Measurements from ENCODE around the gene SLC13A3. TPM values are rescaled to one million over a fixed set of nuclear protein-coding genes. Genes with fewer than 3 reads are reported as not detected.

The SLC13A3 gene
- polyA plus RNA-seq, 1 donor, result 3.1 TPM

DNA sequence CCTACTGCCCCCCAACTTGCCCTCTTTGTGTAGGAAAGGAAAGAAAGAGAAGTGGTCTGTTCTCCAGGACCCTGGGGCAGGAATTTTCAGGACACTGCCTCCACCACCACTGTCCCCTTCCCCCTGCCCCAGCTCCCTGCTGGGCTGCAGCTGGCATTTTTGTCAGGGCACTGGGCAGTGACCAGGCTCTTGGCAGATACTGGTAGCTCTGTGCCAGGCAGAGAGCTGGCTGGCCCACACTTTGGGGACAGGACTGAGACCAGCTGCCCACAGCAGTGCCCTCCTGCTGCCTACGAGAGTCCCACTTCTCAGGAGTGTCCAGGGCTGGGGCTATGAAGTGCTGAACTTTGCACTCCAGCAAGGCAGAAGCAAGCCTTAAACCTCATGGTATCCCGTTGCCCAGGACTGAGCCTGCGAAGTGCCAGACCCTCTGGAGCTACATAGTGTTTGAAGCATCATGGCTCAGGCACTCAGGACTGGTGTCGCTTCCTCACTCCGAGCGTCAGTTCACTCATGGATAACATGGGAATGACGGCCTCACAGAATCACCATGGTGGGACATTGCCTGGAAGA is 19.3 kb downstream of the SLC13A3 start:
- no peak for DNase-seq

- no peak for DNase-seq
Measured at GRCh38 chr20:46631212-46631869, 19.9 kb downstream of the SLC13A3 start.

GRCh38 chr20:46630306-46630705 is 21.0 kb downstream of the SLC13A3 start:
- no peak for DNase-seq

DNA sequence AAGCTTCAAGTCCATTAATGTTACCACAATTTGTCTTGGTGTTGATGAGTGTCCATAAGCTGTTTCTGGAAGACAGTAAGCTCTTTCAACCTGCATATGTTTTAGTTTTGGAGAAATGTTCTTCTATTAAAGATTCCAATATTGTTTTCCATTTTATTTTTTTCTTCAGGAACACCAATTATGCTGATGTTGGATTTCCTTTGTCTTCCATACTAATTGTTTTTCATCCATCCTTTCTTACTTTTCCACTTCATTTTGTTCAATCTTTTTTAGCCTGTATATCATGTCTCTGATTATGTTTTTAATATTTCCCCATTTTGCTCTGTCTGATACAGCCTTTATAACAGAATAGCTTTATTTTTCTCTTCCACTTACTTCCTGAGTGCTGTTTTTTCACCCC is 21.9 kb downstream of the SLC13A3 start:
- DNase-seq, result no peak

GRCh38 chr20:46627234-46627633 is 24.0 kb downstream of the SLC13A3 start:
- no peak for DNase-seq

- no peak for DNase-seq
Measured at GRCh38 chr20:46626758-46627157, 24.5 kb downstream of the SLC13A3 start.

DNA sequence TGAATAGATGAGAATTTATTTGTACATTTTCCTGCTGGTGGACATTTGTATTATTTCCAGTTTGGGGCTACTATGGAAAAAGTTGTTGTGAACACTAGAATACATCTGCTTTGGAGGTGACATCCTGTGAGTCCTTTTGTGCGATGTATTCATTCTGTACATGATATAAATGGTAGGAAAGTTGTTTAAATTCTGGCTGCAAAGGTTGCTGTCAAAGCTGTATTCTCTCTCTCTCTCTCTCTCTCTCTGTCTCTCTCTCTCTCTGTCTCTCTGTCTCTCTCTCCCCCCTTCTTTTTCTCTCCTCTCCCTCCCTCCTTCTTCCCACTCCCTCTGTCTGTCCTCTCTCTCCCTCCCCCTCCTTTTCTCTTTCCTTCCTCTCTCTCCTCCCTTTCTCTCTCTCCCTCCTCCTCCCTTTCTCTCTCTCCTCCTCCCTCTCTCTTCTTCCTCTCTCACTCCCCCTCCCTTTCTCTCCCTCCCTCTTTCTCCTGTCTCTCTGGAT is 25.3 kb downstream of the SLC13A3 start:
- no peak for DNase-seq

DNA sequence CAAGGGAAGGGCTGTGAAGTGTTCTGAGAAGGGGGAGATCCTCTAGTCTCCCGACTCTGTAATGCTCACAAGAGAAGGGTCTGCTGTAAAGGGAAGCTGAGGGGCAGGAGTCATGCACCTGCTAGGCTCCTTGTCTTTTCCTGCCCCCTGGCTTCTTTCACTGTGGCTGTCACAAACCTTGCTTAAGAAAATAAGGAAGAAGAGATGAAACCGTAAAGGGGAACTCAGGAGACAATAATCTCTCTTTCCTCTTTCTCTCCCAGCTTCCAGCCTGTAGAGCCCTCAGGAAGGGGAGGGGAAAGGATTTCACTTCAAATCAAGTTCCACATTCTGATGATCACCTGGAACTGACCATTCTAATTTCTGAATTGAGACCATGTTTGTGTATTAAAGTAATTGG is 26.3 kb downstream of the SLC13A3 start:
- DNase-seq, result no peak

GRCh38 chr20:46622165-46622564 is 29.1 kb downstream of the SLC13A3 start:
- DNase-seq, result no peak

DNA sequence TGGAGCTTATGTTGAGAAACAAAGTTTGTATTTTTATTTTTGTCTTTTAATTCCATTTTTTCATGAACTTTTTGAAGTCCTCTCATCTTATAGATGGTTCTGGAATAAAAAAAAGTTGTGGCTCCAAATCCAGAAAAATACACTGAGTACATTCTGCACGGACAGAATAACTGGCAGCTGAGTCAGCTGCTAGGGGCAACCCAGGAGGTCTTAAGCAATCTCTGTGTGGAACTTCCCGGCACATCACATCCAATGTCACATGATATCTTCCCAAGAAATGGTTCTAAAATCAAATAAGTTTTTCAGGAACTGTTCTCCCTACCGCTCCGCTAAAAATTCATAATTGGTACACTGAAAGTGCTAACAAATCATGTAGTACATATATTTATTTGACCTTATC is 29.8 kb downstream of the SLC13A3 start:
- no peak for DNase-seq

DNA sequence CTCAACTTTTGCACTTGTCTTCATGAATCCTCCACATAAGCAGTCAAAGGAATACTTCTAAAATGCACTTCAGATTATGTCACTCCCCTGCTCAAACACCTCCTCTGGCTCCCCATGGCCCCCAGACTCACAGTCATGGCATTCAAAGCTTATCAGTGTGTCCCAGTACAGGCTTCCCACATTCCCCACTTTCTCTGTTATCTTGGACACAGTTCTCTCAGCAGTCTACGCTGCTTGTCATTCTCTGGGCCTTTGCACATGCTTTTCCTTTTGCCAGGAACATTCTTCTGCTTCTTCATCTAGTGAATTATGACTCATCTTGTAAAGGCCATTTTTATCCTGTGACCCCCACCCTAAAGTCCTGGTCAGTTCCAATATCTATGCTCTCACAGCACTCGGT is 31.8 kb downstream of the SLC13A3 start:
- no peak for DNase-seq

GRCh38 chr20:46618316-46619100 is 32.8 kb downstream of the SLC13A3 start:
- no peak for DNase-seq

DNA sequence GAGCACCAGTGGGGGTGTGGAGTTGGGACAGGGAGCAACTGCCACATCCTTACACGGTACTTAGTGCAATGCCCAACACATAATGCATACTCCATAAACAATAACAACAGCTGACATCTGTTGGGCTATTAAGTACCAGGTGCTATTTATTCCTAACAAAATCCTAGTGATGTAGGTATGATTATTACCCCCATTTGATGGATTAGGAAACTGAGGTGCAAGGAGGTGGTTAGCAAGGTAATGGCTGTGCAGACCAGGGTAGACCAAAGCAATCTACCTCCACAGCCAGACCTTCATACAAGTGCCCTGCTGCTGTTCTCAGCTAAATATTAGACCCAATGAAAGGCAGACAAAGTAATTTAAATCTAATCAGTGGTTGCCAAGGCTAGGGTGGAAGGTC is 36.8 kb downstream of the SLC13A3 start:
- DNase-seq, result no peak

GRCh38 chr20:46610145-46610544 is 41.1 kb downstream of the SLC13A3 start:
- DNase-seq, result no peak

DNA sequence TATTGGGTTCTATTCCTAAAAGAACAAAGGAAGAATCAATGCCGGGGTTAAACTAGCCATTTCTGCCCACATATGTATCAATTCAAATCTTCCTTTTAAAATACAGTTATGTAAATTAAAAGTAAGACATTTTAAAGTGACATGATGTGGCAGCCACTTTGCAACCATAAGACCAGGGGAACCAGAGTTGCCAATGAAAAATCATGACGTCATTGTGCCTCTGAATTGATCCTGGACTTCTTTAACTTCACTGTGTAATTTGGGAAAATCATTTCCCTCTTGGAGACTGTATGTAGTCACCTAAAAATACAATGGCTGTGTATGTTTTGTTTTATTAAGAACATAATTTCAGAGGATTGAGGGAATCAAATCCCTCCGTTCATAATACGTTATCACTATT is 42.2 kb downstream of the SLC13A3 start:
- no peak for DNase-seq

DNA sequence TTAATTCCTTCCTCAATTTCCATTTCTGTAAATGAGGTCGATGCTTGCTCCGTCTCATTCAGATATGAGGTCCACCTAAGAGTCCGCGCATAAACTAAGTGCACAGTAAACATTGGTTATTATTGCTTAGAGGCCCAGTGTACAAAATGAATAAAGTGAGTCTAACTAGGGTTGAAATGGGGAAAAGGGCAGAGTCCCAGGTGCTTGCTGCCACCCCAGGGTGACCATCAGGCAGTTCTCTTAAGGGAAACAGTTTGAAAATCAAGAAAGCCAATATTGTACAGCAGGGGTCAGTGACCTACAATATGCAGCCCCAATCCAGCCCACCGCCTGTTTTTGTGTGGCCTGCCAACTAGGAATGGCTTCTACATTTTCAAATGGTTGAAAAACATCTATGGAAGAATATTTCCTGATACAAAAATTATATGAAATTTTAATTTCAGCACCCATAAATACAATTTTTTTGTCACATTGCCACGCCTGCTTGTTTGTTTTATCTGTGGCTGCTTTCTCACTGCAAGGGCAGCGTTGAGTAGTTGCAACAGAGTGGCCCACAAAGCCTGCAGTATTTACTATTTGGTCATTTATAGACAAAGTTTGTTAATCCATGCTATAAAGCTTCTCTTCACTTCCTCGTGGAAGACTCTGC is 43.3 kb downstream of the SLC13A3 start:
- DNase-seq, result no peak

DNA sequence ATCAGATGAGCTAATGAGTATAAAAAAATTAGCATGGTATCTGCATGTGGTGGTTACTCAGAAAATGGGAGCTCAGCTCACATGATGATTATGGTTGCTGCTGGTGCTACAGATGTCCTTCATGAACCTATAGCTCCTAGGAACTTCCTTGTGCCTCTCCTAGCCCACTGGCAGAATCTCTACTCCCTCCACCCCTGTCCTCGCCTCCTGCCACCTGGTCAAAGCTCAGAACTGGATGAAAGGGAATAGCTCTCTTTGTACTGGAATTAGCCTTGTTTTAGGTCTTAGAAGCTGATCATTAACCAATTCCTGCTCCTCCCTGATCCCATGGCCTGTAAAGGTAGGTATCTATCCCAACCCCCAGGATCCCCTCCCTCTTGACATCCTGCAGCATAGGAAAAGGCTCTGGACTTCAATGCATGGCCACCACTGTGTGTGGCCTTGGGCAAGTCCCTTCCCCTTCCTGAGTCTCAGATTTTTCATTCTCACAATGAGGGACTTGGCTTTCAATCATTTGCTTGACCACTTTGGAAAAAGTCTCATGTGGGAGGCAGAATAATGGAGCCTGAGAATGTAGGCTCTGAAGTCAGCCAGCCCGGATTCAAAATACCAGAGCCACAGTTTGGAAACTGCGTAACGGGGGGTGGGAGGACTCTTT is 43.9 kb downstream of the SLC13A3 start:
- DNase-seq, result no peak

GRCh38 chr20:46606817-46607190 is 44.5 kb downstream of the SLC13A3 start:
- no peak for DNase-seq

DNA sequence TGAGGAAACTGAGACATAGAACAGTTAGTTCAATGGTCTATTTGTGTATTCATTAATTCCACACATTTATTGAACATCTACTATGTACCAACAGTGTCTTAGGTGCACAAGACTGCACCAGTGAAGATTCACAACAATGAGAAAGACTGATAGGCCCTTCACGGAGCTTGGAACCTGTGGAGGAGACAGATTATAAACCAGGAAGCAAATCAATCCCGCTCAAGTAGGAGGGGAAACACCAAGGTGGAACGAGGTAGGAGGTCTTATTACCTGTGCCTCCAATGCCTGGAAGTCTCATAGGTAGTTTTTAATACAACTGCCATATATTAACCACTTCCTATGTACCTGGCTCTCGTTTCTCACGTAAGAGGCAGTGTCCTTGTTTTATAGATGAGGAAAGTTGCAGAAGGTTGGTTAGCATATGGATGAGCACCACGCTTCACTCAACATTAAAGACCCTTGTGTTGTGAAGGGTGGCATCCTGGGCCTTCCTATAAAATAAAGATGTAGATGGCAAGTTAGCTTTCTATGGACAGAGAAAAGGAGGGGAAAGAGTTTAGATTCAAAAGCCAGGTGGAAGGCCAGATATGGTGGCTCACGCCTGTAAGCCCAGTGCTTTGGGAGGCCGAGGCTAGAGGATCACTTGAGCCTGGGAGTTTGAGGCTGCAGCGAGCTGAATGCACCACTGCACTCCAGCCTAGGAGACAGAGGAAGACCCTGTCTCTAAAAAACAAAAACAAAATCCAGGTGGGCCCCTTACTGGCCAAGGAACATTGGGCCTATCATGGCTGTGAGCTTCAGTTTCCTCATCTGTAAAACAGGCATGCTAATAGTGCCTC is 45.1 kb downstream of the SLC13A3 start:
- DNase-seq, result no peak

GRCh38 chr20:46605181-46605580 is 46.1 kb downstream of the SLC13A3 start:
- no peak for DNase-seq

DNA sequence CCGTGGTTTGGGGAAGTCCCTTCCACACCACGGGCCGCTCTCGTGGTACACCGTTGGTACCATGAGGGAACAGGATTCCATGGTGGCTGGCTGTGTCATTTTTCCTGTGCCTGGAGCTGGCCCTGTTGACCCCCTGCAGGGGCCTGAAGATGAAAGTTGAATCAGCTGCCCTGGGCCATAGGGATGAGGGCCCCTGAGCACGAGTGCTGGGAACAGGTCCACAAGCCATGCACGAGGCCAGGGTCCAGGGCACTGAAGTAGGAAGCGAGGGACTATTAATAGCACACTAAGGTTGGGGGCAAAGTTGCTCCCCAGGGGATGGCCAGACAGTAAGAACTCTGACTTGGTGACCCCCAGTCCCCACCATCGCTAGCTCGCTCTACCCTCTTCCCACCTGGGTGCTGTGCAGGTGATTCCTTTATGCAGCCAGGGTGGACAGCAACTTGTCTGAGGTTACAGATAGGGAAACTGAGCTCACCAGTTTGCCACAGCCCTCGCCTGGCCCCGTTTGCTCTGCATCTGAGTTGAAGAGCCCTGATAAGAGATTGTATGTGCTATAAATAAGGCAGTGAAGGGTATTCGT is 46.6 kb downstream of the SLC13A3 start:
- DNase-seq, result no peak
